ENCODE measurements around the gene TNP1.

TNP1 gene

GRCh38 chr2:216859944-216860343, at the start of gene TNP1:
TNP1 (minus strand) TSS chr2:216860064; CDS start chr2:216860034, 30 bp downstream.
- no peak within 1 kb of the TSS for H3K4me3 ChIP-seq (ENCODE audit: low read length)
- no peak within 1 kb of the TSS for H2AFZ ChIP-seq (ENCODE audit: low read depth, low read length)
- no peaks in the 10 kb centered on the region for H3K27me3 ChIP-seq (ENCODE audit: insufficient read depth, low read length)
- no peaks in the 10 kb centered on the region for H3K36me3 ChIP-seq (ENCODE audit: insufficient read depth, low read length)
- H3K4me1 ChIP-seq (ENCODE audit: insufficient read depth, low read length), result peaks cover 27% of the 10 kb centered on the region
- no peaks in the 10 kb centered on the region for H3K9me3 ChIP-seq (ENCODE audit: low read length)

- H3K4me1 ChIP-seq (ENCODE audit: insufficient read depth, low read length), result peaks cover 16% of the 10 kb centered on the region
- no peaks in the 10 kb centered on the region for H3K36me3 ChIP-seq (ENCODE audit: insufficient read depth, low read length)
- H3K9me3 ChIP-seq (ENCODE audit: low read length), result no peaks in the 10 kb centered on the region
- H2AFZ ChIP-seq (ENCODE audit: low read depth, low read length), result no peak overlapping the region
- no peak overlapping the region for H3K4me3 ChIP-seq (ENCODE audit: low read length)
- H3K27me3 ChIP-seq (ENCODE audit: insufficient read depth, low read length), result no peaks in the 10 kb centered on the region
Measured at GRCh38 chr2:216908300-216908699, 48.4 kb upstream of the TNP1 start.

- Histone ChIP-seq H3K36me3 (ENCODE audit: insufficient read depth, low read length) (no peaks in the 10 kb centered on the region), H3K4me1 (ENCODE audit: insufficient read depth, low read length) (peaks cover 29% of the 10 kb centered on the region), H3K4me3 (ENCODE audit: low read length) (no peak overlapping the region), H3K27me3 (ENCODE audit: insufficient read depth, low read length) (no peaks in the 10 kb centered on the region), H2AFZ (ENCODE audit: low read depth, low read length) (no peak overlapping the region), H3K9me3 (ENCODE audit: low read length) (no peaks in the 10 kb centered on the region)
Measured at GRCh38 chr2:216905649-216906329, 45.9 kb upstream of the TNP1 start.

- Histone ChIP-seq H2AFZ (ENCODE audit: low read depth, low read length) (no peak overlapping the region), H3K9me3 (ENCODE audit: low read length) (no peaks in the 10 kb centered on the region), H3K4me3 (ENCODE audit: low read length) (no peak overlapping the region), H3K27me3 (ENCODE audit: insufficient read depth, low read length) (no peaks in the 10 kb centered on the region), H3K36me3 (ENCODE audit: insufficient read depth, low read length) (no peaks in the 10 kb centered on the region), H3K4me1 (ENCODE audit: insufficient read depth, low read length) (peaks cover 32% of the 10 kb centered on the region)
Measured at GRCh38 chr2:216904974-216905373, 45.1 kb upstream of the TNP1 start.

- Histone ChIP-seq H3K9me3 (ENCODE audit: low read length) (no peaks in the 10 kb centered on the region), H3K4me3 (ENCODE audit: low read length) (no peak overlapping the region), H3K4me1 (ENCODE audit: insufficient read depth, low read length) (peaks cover 32% of the 10 kb centered on the region), H3K36me3 (ENCODE audit: insufficient read depth, low read length) (no peaks in the 10 kb centered on the region), H2AFZ (ENCODE audit: low read depth, low read length) (no peak overlapping the region), H3K27me3 (ENCODE audit: insufficient read depth, low read length) (no peaks in the 10 kb centered on the region)
Measured at GRCh38 chr2:216904554-216904953, 44.7 kb upstream of the TNP1 start.

GRCh38 chr2:216903470-216903869, 43.6 kb upstream of the TNP1 start:
- no peak overlapping the region for H3K4me3 ChIP-seq (ENCODE audit: low read length)
- no peaks in the 10 kb centered on the region for H3K36me3 ChIP-seq (ENCODE audit: insufficient read depth, low read length)
- no peaks in the 10 kb centered on the region for H3K9me3 ChIP-seq (ENCODE audit: low read length)
- H2AFZ ChIP-seq (ENCODE audit: low read depth, low read length), result no peak overlapping the region
- H3K4me1 ChIP-seq (ENCODE audit: insufficient read depth, low read length), result peaks cover 29% of the 10 kb centered on the region
- no peaks in the 10 kb centered on the region for H3K27me3 ChIP-seq (ENCODE audit: insufficient read depth, low read length)

GRCh38 chr2:216901273-216901672, 41.4 kb upstream of the TNP1 start:
- Histone ChIP-seq H3K4me1 (ENCODE audit: insufficient read depth, low read length) (peaks cover 19% of the 10 kb centered on the region), H3K27me3 (ENCODE audit: insufficient read depth, low read length) (no peaks in the 10 kb centered on the region), H2AFZ (ENCODE audit: low read depth, low read length) (peak overlapping the region; percentile 21), H3K9me3 (ENCODE audit: low read length) (no peaks in the 10 kb centered on the region), H3K36me3 (ENCODE audit: insufficient read depth, low read length) (no peaks in the 10 kb centered on the region), H3K4me3 (ENCODE audit: low read length) (no peak overlapping the region)

- Histone ChIP-seq H3K4me1 (ENCODE audit: insufficient read depth, low read length) (peaks cover 19% of the 10 kb centered on the region), H3K36me3 (ENCODE audit: insufficient read depth, low read length) (no peaks in the 10 kb centered on the region), H3K27me3 (ENCODE audit: insufficient read depth, low read length) (no peaks in the 10 kb centered on the region), H3K9me3 (ENCODE audit: low read length) (no peaks in the 10 kb centered on the region), H2AFZ (ENCODE audit: low read depth, low read length) (no peak overlapping the region), H3K4me3 (ENCODE audit: low read length) (no peak overlapping the region)
Measured at GRCh38 chr2:216900406-216900805, 40.5 kb upstream of the TNP1 start.

GRCh38 chr2:216897561-216898203, 37.8 kb upstream of the TNP1 start:
- Histone ChIP-seq H2AFZ (ENCODE audit: low read depth, low read length) (no peak overlapping the region), H3K9me3 (ENCODE audit: low read length) (peaks cover 5% of the 10 kb centered on the region), H3K4me3 (ENCODE audit: low read length) (no peak overlapping the region)

GRCh38 chr2:216890138-216890537, 30.3 kb upstream of the TNP1 start:
- no peak overlapping the region for H3K4me3 ChIP-seq (ENCODE audit: low read length)
- no peaks in the 10 kb centered on the region for H3K27me3 ChIP-seq (ENCODE audit: insufficient read depth, low read length)
- H2AFZ ChIP-seq (ENCODE audit: low read depth, low read length), result no peak overlapping the region
- H3K9me3 ChIP-seq (ENCODE audit: low read length), result peaks cover 5% of the 10 kb centered on the region
- no peaks in the 10 kb centered on the region for H3K36me3 ChIP-seq (ENCODE audit: insufficient read depth, low read length)
- peaks cover 11% of the 10 kb centered on the region for H3K4me1 ChIP-seq (ENCODE audit: insufficient read depth, low read length)

More at GRCh38 chr2:216897561-216898203, 37.8 kb upstream of the TNP1 start:
- Histone ChIP-seq H3K4me1 (ENCODE audit: insufficient read depth, low read length) (peaks cover 17% of the 10 kb centered on the region), H3K36me3 (ENCODE audit: insufficient read depth, low read length) (no peaks in the 10 kb centered on the region), H3K27me3 (ENCODE audit: insufficient read depth, low read length) (no peaks in the 10 kb centered on the region)

- no peak overlapping the region for H2AFZ ChIP-seq (ENCODE audit: low read depth, low read length)
- no peaks in the 10 kb centered on the region for H3K36me3 ChIP-seq (ENCODE audit: insufficient read depth, low read length)
- H3K9me3 ChIP-seq (ENCODE audit: low read length), result peaks cover 2% of the 10 kb centered on the region
- H3K4me3 ChIP-seq (ENCODE audit: low read length), result no peak overlapping the region
- H3K4me1 ChIP-seq (ENCODE audit: insufficient read depth, low read length), result peaks cover 11% of the 10 kb centered on the region
- no peaks in the 10 kb centered on the region for H3K27me3 ChIP-seq (ENCODE audit: insufficient read depth, low read length)
Measured at GRCh38 chr2:216888887-216889622, 29.2 kb upstream of the TNP1 start.

- no peak overlapping the region for H2AFZ ChIP-seq (ENCODE audit: low read depth, low read length)
- no peaks in the 10 kb centered on the region for H3K27me3 ChIP-seq (ENCODE audit: insufficient read depth, low read length)
- no peak overlapping the region for H3K4me3 ChIP-seq (ENCODE audit: low read length)
- H3K9me3 ChIP-seq (ENCODE audit: low read length), result peaks cover under 1% of the 10 kb centered on the region
- peaks cover 11% of the 10 kb centered on the region for H3K4me1 ChIP-seq (ENCODE audit: insufficient read depth, low read length)
- no peaks in the 10 kb centered on the region for H3K36me3 ChIP-seq (ENCODE audit: insufficient read depth, low read length)
Measured at GRCh38 chr2:216888081-216888480, 28.2 kb upstream of the TNP1 start.

GRCh38 chr2:216887138-216887537, 27.3 kb upstream of the TNP1 start:
- Histone ChIP-seq H3K4me3 (ENCODE audit: low read length) (no peak overlapping the region), H3K9me3 (ENCODE audit: low read length) (no peaks in the 10 kb centered on the region), H3K27me3 (ENCODE audit: insufficient read depth, low read length) (no peaks in the 10 kb centered on the region), H3K4me1 (ENCODE audit: insufficient read depth, low read length) (peaks cover 6% of the 10 kb centered on the region), H3K36me3 (ENCODE audit: insufficient read depth, low read length) (no peaks in the 10 kb centered on the region), H2AFZ (ENCODE audit: low read depth, low read length) (no peak overlapping the region)

All from neuron (in vitro differentiated cells).